ENCODE results near the gene LRIG2.
"Not testable (repeated sequence)": the region's sequence is repeated elsewhere in the genome, so short reads cannot be mapped to it uniquely, and the experiment has no call there.

LRIG2 gene

GRCh38 chr1:113058941-113059706, 13.9 kb upstream of the LRIG2 start:
- no peak for DNase-seq (ENCODE audit: low spot score)

GRCh38 chr1:113063456-113063855, 9.5 kb upstream of the LRIG2 start:
- not testable (repeated sequence) for DNase-seq (ENCODE audit: low spot score)

- no peak for DNase-seq (ENCODE audit: low spot score)
Measured at GRCh38 chr1:113072141-113072756, 749 bp upstream of the LRIG2 start.

- no peak for DNase-seq (ENCODE audit: low spot score)
Measured at GRCh38 chr1:113073479-113073950, 517 bp downstream of the LRIG2 start.

DNA sequence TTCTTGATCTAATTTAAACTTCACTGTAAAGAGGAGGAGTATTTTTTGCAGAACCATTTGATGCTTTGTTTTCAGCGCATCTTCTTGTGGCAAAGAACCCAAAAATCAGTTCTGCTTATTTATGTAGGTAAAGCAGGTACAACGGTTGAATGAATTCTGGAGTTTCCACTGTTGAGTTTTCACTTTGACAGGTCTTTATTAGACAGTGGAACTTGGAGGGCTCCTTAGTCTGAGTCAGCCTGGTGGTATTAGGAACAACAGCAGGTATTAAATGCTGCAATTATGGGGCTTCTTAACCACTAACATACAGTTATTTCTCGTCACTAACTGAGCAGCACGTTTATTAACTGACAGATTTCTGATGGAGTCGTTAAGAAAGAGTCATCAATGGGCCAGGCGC, 1.2 kb downstream of the LRIG2 start:
- DNase-seq (ENCODE audit: low spot score), result no peak

DNA sequence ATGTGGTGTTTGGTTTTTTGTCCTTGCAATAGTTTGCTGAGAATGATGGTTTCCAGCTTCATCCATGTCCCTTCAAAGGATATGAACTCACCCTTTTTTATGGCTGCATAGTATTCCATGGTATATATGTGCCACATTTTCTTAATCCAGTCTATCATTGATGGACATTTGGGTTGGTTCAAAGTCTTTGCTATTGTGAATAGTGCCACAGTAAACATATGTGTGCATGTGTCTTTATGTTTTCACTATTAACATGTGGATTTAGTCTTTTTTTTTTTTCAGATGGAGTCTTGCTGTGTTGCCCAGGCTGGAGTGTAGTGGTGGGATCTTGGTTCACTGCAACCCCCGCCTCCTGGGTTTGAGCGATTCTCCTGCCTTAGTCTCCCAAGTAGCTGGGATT, 5.0 kb downstream of the LRIG2 start:
- DNase-seq (ENCODE audit: low spot score), result not testable (repeated sequence)

DNA sequence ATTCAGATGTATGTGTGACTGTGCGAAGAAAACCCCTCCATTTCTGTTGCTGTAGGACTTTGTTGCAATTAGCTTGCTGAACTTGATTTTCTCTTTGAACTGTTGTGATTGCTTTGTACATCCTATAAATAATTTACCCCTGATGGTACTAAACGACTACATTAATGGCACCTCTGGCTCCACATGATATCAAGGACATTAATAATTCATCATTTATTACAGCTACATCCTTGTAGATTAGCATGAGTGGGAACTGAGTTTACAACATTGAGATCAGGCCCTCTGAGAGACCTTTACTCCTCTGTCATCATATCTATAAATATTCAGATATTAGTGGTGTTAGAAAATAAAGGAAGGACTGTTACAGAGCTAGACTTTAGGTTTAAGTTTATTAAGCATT, 13.5 kb downstream of the LRIG2 start:
- no peak for DNase-seq (ENCODE audit: low spot score)

GRCh38 chr1:113088972-113089371, 16.0 kb downstream of the LRIG2 start:
- no peak for DNase-seq (ENCODE audit: low spot score)

DNA sequence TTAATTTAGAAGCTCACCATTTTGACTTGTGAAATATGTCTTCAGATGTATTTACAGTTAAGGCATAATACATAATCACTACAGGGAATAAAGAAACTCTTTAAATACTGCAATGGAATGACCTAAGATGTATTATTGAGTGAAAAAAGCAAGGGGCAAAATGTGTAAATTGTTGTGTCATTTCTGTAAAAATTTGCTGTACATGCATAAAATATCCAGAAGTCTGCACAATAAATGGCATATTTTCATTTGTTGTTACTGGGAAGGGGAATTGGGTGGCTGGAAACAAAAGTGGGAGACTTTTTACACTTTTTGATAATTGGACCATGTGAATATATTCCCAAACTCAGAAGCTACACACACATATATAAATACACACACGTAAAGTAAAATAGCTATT, 17.1 kb downstream of the LRIG2 start:
- no peak for DNase-seq (ENCODE audit: low spot score)

GRCh38 chr1:113091988-113092594, 19.1 kb downstream of the LRIG2 start:
- no peak for DNase-seq (ENCODE audit: low spot score)

DNA sequence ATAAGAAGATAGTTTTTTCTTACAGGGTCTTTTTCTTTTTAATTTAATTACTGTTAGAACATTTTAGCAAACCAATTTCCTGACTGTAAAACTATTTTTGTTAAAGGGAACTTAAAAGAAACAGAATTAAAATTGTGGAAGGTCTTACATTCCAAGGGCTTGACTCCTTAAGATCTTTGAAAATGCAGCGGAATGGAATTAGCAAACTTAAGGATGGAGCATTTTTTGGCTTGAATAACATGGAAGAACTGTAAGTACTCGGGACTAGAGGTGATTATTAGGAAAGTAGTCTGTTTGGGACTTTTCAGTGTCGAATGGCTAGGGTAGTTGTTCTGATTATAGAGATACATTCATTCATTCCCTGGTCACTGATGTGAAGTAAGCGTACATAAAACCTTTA, 21.5 kb downstream of the LRIG2 start:
- DNase-seq (ENCODE audit: low spot score), result no peak

DNA sequence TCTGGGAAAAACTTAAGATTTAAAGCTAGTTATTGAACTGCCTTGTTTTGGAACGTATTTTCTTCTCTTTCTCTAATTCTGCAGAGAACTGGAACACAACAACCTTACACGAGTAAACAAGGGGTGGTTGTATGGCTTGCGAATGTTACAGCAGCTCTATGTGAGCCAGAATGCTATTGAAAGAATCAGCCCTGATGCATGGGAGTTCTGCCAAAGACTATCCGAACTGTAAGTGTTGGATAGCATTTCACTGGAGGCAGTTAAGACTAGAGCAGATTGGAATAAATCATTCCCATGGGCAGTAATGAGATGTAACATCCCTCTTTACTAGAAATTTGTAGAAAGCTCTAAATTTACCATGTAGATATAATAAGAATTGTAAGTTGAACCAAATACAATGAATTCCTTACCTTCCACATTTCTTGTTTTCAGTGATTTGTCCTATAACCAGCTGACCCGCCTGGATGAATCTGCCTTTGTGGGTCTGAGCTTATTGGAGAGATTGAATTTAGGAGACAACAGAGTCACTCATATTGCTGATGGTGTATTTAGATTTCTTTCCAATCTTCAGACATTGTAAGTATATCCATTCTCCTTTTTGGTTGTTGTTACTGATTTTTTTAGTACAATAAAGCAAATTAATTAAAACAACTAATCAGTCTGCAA, 22.9 kb downstream of the LRIG2 start:
- DNase-seq (ENCODE audit: low spot score), result no peak

- no peak for DNase-seq (ENCODE audit: low spot score)
Measured at GRCh38 chr1:113096493-113096892, 23.5 kb downstream of the LRIG2 start.

DNA sequence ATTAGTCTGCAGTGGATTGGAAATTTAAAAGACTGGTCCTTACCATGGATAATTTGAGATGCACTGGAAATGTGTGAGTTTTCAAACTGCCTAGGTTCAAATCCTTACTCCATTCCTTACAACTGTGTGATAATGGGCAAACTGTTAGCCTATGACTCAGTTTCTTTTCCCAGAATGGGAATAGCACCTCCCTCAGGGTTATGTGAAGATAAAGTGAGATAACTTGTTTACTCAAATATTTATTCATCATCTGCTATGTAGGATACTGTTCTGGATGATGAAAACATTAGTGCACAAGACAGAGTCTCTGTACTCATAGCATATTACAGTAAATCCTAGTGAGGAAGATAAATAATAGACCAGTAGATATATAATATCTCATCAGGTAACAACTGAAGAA, 28.6 kb downstream of the LRIG2 start:
- DNase-seq (ENCODE audit: low spot score), result no peak

DNA sequence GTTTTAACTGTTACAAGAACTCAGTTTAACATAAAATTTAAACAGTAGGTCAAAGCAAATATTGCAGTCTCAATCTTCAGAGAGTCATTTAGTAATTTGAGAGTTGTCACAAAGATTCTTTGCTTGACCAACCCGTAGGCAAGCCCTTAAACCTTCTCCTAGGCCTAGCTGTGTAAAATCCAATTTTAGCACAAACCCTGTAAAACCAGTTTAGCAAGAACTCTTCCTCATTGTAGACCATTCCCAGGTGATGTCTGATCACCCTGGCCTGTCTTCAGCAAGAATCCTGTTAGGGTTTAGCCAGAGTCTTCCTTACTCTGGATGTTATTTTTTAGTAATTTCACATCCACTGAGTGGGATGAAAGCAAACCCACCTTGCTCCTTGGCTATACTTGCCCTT, 30.1 kb downstream of the LRIG2 start:
- no peak for DNase-seq (ENCODE audit: low spot score)

DNA sequence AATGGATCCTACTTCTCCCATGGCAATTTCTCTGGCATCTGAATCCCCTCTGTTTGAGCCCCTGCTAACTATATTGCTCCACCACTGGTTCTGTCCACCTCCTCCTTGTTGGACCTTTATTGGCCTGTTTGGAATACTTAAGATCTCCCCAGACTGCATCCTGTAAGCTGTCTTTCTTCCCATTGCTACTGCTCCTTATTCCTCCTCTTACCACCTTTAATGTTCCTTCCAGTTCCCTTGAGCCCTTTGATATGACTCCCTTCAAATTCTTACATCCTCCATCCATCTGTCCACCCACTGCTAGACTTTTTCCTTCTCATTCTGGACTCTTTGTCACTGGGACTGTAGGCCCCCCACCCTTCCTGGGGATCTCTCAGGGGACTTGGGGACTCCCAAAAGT, 31.0 kb downstream of the LRIG2 start:
- DNase-seq (ENCODE audit: low spot score), result no peak

GRCh38 chr1:113106910-113107309, 33.9 kb downstream of the LRIG2 start:
- no peak for DNase-seq (ENCODE audit: low spot score)

DNA sequence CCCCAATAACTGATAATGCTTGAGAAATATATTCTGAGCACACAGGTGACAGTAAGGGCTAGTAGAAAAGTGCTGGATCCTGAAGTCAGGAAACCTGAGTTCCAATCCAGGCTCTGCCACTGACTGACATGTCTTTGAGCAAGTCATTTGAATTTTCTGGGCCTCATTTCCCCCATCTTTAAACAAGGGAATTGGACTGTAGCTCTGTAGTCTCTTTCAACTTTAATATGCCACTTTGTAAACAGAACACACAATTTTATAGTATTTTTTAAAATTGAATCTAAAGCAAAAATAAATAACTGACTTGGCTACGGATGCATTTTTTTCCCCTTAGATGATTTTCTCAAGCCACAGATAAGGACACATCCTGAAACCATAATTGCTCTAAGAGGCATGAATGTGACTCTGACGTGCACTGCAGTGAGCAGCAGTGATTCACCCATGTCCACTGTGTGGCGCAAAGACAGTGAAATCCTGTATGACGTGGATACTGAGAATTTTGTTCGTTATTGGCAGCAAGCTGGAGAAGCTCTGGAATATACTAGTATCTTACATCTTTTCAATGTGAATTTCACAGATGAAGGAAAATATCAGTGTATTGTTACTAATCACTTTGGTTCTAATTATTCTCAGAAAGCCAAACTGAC, 37.0 kb downstream of the LRIG2 start:
- no peak for DNase-seq (ENCODE audit: low spot score)

DNA sequence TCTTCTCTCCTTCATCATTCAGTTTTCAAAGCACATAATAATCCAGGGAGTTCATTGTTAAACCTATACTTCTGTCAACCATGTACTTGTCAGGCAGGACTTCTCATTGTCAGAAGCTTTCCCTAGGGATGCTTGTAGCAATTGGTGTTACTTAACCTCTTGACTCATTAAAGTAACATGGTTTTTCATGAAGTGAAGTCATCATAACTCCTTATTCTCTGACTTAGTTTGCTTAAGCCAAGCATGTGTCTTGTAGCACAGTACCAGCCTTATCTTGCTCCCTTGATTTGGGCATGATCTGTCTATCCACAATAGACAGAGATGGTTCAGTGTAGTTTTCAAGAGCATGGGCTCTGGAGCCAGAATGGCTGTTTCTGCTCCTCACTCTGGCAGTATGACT, 45.3 kb downstream of the LRIG2 start:
- DNase-seq (ENCODE audit: low spot score), result no peak

DNA sequence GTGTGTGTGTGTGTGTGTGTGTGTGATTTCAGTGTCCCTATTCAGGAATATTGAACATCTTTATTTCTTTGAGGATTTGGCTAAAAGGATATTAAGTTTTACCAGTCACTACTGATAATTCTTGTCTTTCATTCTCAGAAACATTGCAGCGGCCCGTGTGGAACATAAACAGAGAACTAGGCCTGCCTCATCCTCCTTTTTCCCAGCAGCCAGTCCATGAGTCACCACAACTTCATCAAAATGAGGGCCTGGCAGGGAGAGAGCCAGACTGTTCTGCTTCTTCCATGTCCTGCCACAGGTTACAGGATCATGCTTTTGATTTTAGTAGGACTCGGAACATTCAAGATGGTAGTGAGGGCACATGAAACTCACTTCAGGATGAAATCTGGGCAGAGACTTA, 50.7 kb downstream of the LRIG2 start:
- no peak for DNase-seq (ENCODE audit: low spot score)

- DNase-seq (ENCODE audit: low spot score), result no peak
Measured at GRCh38 chr1:113124366-113124765, 51.4 kb downstream of the LRIG2 start.

- DNase-seq (ENCODE audit: low spot score), result no peak
Measured at GRCh38 chr1:113125517-113125916, 52.5 kb downstream of the LRIG2 start.
